ENCODE results near the gene KLK3. TPM values are rescaled to one million over a fixed set of nuclear protein-coding genes. Genes with fewer than 3 reads are reported as not detected.

KLK3 gene
- total RNA-seq, 1 experiment from 2014 or later = not detected

- H3K4me3 ChIP-seq (ENCODE audit: low read length) = no peak overlapping the region
- no peaks in the 10 kb centered on the region for H3F3A ChIP-seq (ENCODE audit: low read length, unreplicated experiment)
- 0 out of 2 replicates have a peak, but pooled peaks cover 2% of the 10 kb centered on the region for H3K4me1 ChIP-seq (ENCODE audit: insufficient read depth, low read length)
- H3K9ac ChIP-seq (ENCODE audit: low read length) = no peak overlapping the region
- no peaks in the 10 kb centered on the region for H3K79me2 ChIP-seq (ENCODE audit: low read length)
- CTCF ChIA-PET = no interaction called here
- H3K9me2 ChIP-seq (replicated peaks; ENCODE audit: low read length) = no peaks in the 10 kb centered on the region
- H3K27ac ChIP-seq (ENCODE audit: low read length) = no peak overlapping the region
- H3K4me2 ChIP-seq (ENCODE audit: low read length) = no peak overlapping the region
- DNase-seq = no peak
- no peaks in the 10 kb centered on the region for H3K36me3 ChIP-seq (ENCODE audit: low read depth, low read length)
- POLR2A ChIA-PET (ENCODE audit: unreplicated experiment) = no interaction called here
- peaks cover 26% of the 10 kb centered on the region for H3K27me3 ChIP-seq (ENCODE audit: low read length)
- no peak for ATAC-seq
- TF ChIP-seq CTCF (conservative IDR thresholded peaks at IDR 0.05; ENCODE audit: low read depth, low read length) (no peak), EZH2phosphoT487 (IDR thresholded peaks at IDR 0.05; ENCODE audit: borderline replicate concordance, low read length) (no peak), EZH2 (IDR thresholded peaks at IDR 0.05; ENCODE audit: low read length, unreplicated experiment) (no peak)
- H4K20me1 ChIP-seq (ENCODE audit: low read length) = no peaks in the 10 kb centered on the region
- H3K9me3 ChIP-seq (ENCODE audit: low read length) = no peaks in the 10 kb centered on the region
- H2AFZ ChIP-seq (ENCODE audit: low read length) = no peak overlapping the region
- BruUV-seq (replicated peaks) = no TSS peak
- intact Hi-C loops (cut with micrococcal nuclease) = no loop called here
Measured at GRCh38 chr19:50902640-50903039, 47.9 kb downstream of the KLK3 start.

- Histone ChIP-seq H3K27me3 (ENCODE audit: low read length) (peaks cover 56% of the 10 kb centered on the region), H3F3A (ENCODE audit: low read length, unreplicated experiment) (no peaks in the 10 kb centered on the region), H3K27ac (ENCODE audit: low read length) (no peak overlapping the region), H3K79me2 (ENCODE audit: low read length) (no peaks in the 10 kb centered on the region), H3K36me3 (ENCODE audit: low read depth, low read length) (no peaks in the 10 kb centered on the region), H3K4me3 (ENCODE audit: low read length) (no peak overlapping the region), H3K9me2 (replicated peaks; ENCODE audit: low read length) (no peaks in the 10 kb centered on the region), H2AFZ (ENCODE audit: low read length) (no peak overlapping the region), H3K4me1 (ENCODE audit: insufficient read depth, low read length) (no peaks in the 10 kb centered on the region; the same call in 1 of the 2 replicates), H3K9me3 (ENCODE audit: low read length) (no peaks in the 10 kb centered on the region), H4K20me1 (ENCODE audit: low read length) (no peaks in the 10 kb centered on the region), H3K9ac (ENCODE audit: low read length) (no peak overlapping the region), H3K4me2 (ENCODE audit: low read length) (no peak overlapping the region)
- ATAC-seq = peak; percentile 29; the same call in 1 of the 2 replicates
- DNase-seq = peak; percentile 73
- ChIA-PET CTCF (no interaction called here), POLR2A (ENCODE audit: unreplicated experiment) (no interaction called here)
- no TSS peak for BruUV-seq (replicated peaks)
- intact Hi-C loops (cut with micrococcal nuclease) = no loop called here
- TF ChIP-seq EZH2 (IDR thresholded peaks at IDR 0.05; ENCODE audit: low read length, unreplicated experiment) (no peak), CTCF (conservative IDR thresholded peaks at IDR 0.05; ENCODE audit: low read depth, low read length) (peak; percentile 72), EZH2phosphoT487 (IDR thresholded peaks at IDR 0.05; ENCODE audit: borderline replicate concordance, low read length) (no peak)
Measured at GRCh38 chr19:50906217-50906616, 51.5 kb downstream of the KLK3 start.

- BruUV-seq (replicated peaks) = no TSS peak
- H3K4me2 ChIP-seq (ENCODE audit: low read length) = peak overlapping the region; percentile 33
- intact Hi-C loops (cut with micrococcal nuclease) = no loop called here
- no peak overlapping the region for H3K4me3 ChIP-seq (ENCODE audit: low read length)
- ChIA-PET CTCF (no interaction called here), POLR2A (ENCODE audit: unreplicated experiment) (no interaction called here)
- no peaks in the 10 kb centered on the region; the same call in 1 of the 2 replicates for H3K4me1 ChIP-seq (ENCODE audit: insufficient read depth, low read length)
- H3K9me3 ChIP-seq (ENCODE audit: low read length) = no peaks in the 10 kb centered on the region
- no peak overlapping the region for H3K27ac ChIP-seq (ENCODE audit: low read length)
- ATAC-seq = no peak
- no peaks in the 10 kb centered on the region for H3K79me2 ChIP-seq (ENCODE audit: low read length)
- no peaks in the 10 kb centered on the region for H3K9me2 ChIP-seq (replicated peaks; ENCODE audit: low read length)
- peak overlapping the region; percentile 14; the same call in 1 of the 2 replicates for H2AFZ ChIP-seq (ENCODE audit: low read length)
- peaks cover 71% of the 10 kb centered on the region for H3K27me3 ChIP-seq (ENCODE audit: low read length)
- no peak for DNase-seq
- H3K36me3 ChIP-seq (ENCODE audit: low read depth, low read length) = no peaks in the 10 kb centered on the region
- H3K9ac ChIP-seq (ENCODE audit: low read length) = no peak overlapping the region
- H3F3A ChIP-seq (ENCODE audit: low read length, unreplicated experiment) = no peaks in the 10 kb centered on the region
- H4K20me1 ChIP-seq (ENCODE audit: low read length) = no peaks in the 10 kb centered on the region
- no peak for TF ChIP-seq EZH2phosphoT487 (IDR thresholded peaks at IDR 0.05; ENCODE audit: borderline replicate concordance, low read length)
Measured at GRCh38 chr19:50908336-50908735, 53.6 kb downstream of the KLK3 start.
